Progenitor cell of endocrine pancreas (in vitro differentiated cells): Measurements from ENCODE around the gene ANKRD31. TPM values are rescaled to one million over a fixed set of nuclear protein-coding genes. Genes with fewer than 3 reads are reported as not detected.
A peak's percentile ranks its signal among the peaks of the same experiment; 100 is the strongest.

Source experiments
- DNase-seq: peaks from one replicate; pipeline ENCODE4 v3.0.0; 2021; ENCODE audit warnings: low spot score; ENCODE audit not compliant: unreplicated experiment
- H3K27ac Mint-ChIP-seq: 2 replicates; pipeline ENCODE4 v1.8.0; 2021; ENCODE audit warnings: mild to moderate bottlenecking, moderate library complexity, mixed read lengths
- H3K27me3 Mint-ChIP-seq: 2 replicates; pipeline ENCODE4 v1.8.0; 2021; ENCODE audit warnings: mixed read lengths
- H3K36me3 Mint-ChIP-seq: 2 replicates; pipeline ENCODE4 v1.8.0; 2022; ENCODE audit warnings: mixed read lengths; ENCODE audit not compliant: insufficient read depth
- H3K4me1 Mint-ChIP-seq: 2 replicates; pipeline ENCODE4 v1.8.0; 2021; ENCODE audit warnings: low read depth, mixed read lengths
- H3K4me3 Mint-ChIP-seq: 2 replicates; pipeline ENCODE4 v1.8.0; 2021; ENCODE audit warnings: low read depth, mild to moderate bottlenecking, moderate library complexity, mixed read lengths
- H3K9me3 Mint-ChIP-seq: 2 replicates; pipeline ENCODE4 v1.8.0; 2021; ENCODE audit warnings: low read depth, mixed read lengths
- CTCF ChIP-seq: fragments of 200-600 bp; sonication (generic); IDR thresholded peaks from one replicate; pipeline ENCODE4 v1.5.0; 2021; ENCODE audit warnings: antibody characterized with exemption, mild to moderate bottlenecking; ENCODE audit not compliant: unreplicated experiment
- total RNA-seq: library from RNA; stranded (reverse); gene quantifications from 2 replicates; pipeline ENCODE4 v1.2.1, GENCODE V29; 2021

Gene ANKRD31
- total RNA-seq, 1 donor from 2014 or later = 0.55 TPM

- H3K4me3 Mint-ChIP-seq = peak overlapping the region; percentile 84
- peaks cover 55% of the 10 kb centered on the region for H3K27me3 Mint-ChIP-seq
- peak overlapping the region; percentile 92 for H3K27ac Mint-ChIP-seq
- DNase-seq = peak; percentile 54
- H3K9me3 Mint-ChIP-seq = no peaks in the 10 kb centered on the region
- H3K4me1 Mint-ChIP-seq = peaks cover 20% of the 10 kb centered on the region
- TF ChIP-seq CTCF = no peak
- H3K36me3 Mint-ChIP-seq = no peaks in the 10 kb centered on the region
These were observed 183.2 kb downstream of the ANKRD31 start for GRCh38 chr5:75053304-75054133.

- no peak for DNase-seq
- H3K9me3 Mint-ChIP-seq = no peaks in the 10 kb centered on the region
- no peaks in the 10 kb centered on the region for H3K36me3 Mint-ChIP-seq
- peak overlapping the region; percentile 70 for H3K4me3 Mint-ChIP-seq
- no peak overlapping the region for H3K27ac Mint-ChIP-seq
- H3K27me3 Mint-ChIP-seq = peaks cover 55% of the 10 kb centered on the region
- TF ChIP-seq CTCF = no peak
- peaks cover 20% of the 10 kb centered on the region for H3K4me1 Mint-ChIP-seq
These were observed 183.7 kb downstream of the ANKRD31 start for GRCh38 chr5:75053054-75053303.

- peak within 1 kb of the TSS; percentile 82 for H3K27ac Mint-ChIP-seq
- TF ChIP-seq CTCF = no peak
- peaks cover 20% of the 10 kb centered on the region for H3K4me1 Mint-ChIP-seq
- peak within 1 kb of the TSS; percentile 82 for H3K4me3 Mint-ChIP-seq
- H3K27me3 Mint-ChIP-seq = peaks cover 52% of the 10 kb centered on the region
- no peaks in the 10 kb centered on the region for H3K36me3 Mint-ChIP-seq
- DNase-seq = peak; percentile 36
- no peaks in the 10 kb centered on the region for H3K9me3 Mint-ChIP-seq
These were observed 184.3 kb downstream of the ANKRD31 start, which contains the start of gene GCNT4 for GRCh38 chr5:75052192-75053053. GCNT4 (minus strand) TSS chr5:75052558; CDS start chr5:75030037, 22,521 bp downstream.

- Mint-ChIP-seq H3K9me3 (no peaks in the 10 kb centered on the region), H3K27ac (peak overlapping the region; percentile 36), H3K4me3 (peak overlapping the region; percentile 82), H3K4me1 (peaks cover 26% of the 10 kb centered on the region), H3K27me3 (peaks cover 41% of the 10 kb centered on the region), H3K36me3 (no peaks in the 10 kb centered on the region)
- no peak for DNase-seq
- no peak for TF ChIP-seq CTCF
These were observed 185.4 kb downstream of the ANKRD31 start for GRCh38 chr5:75051217-75051751.

GRCh38 chr5:75050415-75050814 is 186.3 kb downstream of the ANKRD31 start:
- Mint-ChIP-seq H3K4me1 (peaks cover 28% of the 10 kb centered on the region), H3K36me3 (peaks cover 2% of the 10 kb centered on the region), H3K27me3 (peaks cover 37% of the 10 kb centered on the region), H3K4me3 (peak overlapping the region; percentile 22), H3K27ac (no peak overlapping the region), H3K9me3 (no peaks in the 10 kb centered on the region)
- DNase-seq = no peak
- peak; percentile 22 for TF ChIP-seq CTCF
